SKM-1 treated with dmso at 0.1 percent for 144 hours (cell line): Measurements from ENCODE around the gene MC1R.
"Not testable (repeated sequence)": the region's sequence is repeated elsewhere in the genome, so short reads cannot be mapped to it uniquely, and the experiment has no call there.

Experiments used
- DNase-seq: peaks from one replicate; lab custom pipeline; 2025; ENCODE audit not compliant: unreplicated experiment; lab: John Stamatoyannopoulos, UW

The MC1R gene

DNA sequence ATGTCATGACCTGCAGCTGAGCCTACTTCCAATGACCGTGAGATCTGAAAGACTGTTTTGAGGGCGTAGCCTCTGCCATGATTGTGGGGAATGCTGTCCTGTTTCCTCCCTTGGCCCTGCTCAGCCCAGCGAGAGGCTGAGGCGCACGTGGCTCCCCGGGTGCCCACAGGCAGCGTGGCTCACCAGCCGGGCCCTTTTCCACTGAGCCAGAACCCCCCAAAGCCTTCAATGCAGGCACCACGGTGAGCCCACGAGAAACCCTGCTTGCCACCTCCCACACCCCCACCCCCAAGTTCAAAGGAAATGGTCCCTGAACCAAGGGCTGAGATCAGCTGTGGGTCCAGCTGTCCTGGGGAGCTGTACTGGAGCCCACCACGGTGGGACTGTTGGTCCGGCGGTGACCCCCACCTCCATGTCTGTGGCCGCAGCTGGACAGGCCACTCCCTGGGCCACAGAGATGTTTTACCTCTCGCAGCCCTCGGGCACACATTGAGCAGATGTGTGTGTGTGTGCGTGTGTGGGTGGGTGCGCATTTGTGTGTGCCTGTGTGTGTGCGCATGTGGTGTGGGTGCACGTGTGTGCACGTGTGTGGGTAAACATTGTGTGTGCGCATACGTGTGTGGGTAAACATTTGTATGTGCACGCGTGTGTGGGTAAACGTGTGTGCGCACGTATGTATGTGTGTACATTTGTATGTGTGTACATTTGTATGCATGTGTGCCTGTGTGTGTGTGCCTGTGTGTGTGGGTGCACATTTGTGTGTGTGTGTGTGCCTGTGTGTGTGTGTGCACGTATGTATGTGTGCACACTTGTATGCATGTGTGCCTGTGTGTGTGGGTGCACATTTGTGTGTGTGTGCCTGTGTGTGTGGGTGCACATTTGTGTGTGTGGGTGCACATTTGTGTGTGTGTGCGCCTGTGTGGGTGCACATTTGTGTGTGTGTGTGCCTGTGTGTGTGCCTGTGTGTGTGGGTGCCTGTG is 5.0 kb upstream of the MC1R start:
- no peak for DNase-seq

DNA sequence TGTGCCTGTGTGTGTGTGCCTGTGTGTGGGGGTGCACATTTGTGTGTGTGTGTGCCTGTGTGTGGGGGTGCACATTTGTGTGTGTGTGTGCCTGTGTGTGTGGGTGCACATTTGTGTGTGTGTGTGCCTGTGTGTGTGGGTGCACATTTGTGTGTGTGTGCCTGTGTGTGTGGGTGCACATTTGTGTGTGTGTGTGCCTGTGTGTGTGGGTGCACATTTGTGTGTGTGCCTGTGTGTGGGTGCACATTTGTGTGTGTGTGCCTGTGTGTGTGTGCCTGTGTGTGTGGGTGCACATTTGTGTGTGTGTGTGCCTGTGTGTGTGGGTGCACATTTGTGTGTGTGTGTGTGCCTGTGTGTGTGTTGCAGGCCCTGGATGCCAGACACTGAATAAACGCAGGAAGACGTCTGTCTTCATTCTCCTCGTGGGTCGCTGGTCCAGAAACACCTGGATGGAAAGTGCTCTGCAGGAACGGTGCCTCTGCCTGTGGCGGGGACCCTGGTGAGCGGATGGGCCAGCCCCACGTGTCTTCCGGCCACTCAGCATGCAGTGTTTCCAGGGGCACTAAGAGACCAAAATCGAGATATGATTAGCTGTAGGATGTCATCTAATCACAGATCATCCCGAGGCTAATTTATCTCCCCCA is 3.9 kb upstream of the MC1R start:
- not testable (repeated sequence) for DNase-seq

GRCh38 chr16:89915303-89916232 is 3.1 kb upstream of the MC1R start:
- no peak for DNase-seq

DNA sequence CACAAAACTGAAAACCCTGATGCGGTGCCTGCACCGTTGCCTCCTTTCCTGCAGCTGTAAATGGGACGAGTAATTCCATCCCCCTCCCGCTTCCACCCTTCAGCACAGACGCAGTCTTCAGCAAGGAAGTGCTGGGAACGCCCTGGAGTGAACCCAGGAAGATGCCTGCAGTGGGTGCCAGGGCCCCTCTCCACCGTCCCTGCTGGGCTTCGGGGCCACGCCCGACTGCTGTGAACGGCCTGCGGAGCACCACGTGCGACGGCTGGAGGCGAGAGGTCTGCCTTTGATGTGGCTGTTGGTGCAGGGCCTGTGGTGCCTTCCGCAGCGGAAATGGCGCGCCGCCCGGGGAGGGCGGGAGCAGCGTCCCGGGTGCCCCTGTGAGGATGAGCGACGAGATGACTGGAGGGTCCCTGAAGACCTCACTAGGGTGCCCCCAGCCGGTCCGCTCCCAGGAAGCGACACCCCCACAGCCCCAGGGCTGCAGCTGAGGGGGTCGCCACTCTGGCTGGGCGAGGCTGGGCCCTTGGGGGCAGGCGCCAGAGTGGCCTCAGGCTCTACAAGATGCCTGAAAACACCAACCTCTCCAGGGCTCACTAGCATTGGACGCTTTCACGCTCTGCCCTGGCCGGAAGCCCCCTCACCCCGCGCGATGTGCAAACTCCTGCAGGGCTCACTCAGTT is 749 bp upstream of the MC1R start:
- DNase-seq, result peak; percentile 50

DNA sequence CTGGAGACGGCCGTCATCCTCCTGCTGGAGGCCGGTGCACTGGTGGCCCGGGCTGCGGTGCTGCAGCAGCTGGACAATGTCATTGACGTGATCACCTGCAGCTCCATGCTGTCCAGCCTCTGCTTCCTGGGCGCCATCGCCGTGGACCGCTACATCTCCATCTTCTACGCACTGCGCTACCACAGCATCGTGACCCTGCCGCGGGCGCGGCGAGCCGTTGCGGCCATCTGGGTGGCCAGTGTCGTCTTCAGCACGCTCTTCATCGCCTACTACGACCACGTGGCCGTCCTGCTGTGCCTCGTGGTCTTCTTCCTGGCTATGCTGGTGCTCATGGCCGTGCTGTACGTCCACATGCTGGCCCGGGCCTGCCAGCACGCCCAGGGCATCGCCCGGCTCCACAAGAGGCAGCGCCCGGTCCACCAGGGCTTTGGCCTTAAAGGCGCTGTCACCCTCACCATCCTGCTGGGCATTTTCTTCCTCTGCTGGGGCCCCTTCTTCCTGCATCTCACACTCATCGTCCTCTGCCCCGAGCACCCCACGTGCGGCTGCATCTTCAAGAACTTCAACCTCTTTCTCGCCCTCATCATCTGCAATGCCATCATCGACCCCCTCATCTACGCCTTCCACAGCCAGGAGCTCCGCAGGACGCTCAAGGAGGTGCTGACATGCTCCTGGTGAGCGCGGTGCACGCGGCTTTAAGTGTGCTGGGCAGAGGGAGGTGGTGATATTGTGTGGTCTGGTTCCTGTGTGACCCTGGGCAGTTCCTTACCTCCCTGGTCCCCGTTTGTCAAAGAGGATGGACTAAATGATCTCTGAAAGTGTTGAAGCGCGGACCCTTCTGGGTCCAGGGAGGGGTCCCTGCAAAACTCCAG is 1.1 kb downstream of the MC1R start:
- no peak for DNase-seq

- DNase-seq, result no peak
These were observed 2.1 kb downstream of the MC1R start for GRCh38 chr16:89920723-89921122.

DNA sequence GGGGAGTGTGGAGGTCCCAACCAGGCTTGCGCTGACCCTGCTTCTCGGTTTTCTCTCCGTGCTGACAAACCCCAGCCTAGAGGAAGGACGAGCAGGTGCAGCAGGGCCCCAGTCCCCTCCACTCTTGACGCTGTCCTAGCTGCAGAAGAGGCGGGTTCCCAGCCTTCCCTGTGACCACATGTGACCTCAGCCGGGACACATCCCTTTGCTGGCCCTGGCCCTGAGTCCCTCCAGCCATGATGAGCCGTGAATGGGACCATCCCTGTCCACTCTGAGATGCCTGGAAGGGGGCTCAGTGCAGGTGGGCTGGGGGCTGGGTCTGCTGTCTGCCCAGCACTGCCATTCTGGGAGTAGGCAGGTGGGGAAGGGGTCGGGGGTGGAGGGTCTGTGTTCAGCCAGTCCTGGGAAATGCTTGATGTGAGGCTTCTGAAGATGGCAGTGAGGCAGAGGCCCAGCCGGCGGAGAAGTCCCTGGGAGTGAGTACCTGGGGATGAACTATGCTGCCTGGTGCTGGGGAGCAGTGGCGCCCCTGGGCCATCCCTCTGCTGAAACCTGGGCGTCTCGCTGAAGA is 2.6 kb downstream of the MC1R start:
- DNase-seq, result no peak

- DNase-seq, result no peak
These were observed 3.2 kb downstream of the MC1R start for GRCh38 chr16:89921702-89922476.

GRCh38 chr16:89922477-89922883 is 3.8 kb downstream of the MC1R start:
- DNase-seq, result no peak

DNA sequence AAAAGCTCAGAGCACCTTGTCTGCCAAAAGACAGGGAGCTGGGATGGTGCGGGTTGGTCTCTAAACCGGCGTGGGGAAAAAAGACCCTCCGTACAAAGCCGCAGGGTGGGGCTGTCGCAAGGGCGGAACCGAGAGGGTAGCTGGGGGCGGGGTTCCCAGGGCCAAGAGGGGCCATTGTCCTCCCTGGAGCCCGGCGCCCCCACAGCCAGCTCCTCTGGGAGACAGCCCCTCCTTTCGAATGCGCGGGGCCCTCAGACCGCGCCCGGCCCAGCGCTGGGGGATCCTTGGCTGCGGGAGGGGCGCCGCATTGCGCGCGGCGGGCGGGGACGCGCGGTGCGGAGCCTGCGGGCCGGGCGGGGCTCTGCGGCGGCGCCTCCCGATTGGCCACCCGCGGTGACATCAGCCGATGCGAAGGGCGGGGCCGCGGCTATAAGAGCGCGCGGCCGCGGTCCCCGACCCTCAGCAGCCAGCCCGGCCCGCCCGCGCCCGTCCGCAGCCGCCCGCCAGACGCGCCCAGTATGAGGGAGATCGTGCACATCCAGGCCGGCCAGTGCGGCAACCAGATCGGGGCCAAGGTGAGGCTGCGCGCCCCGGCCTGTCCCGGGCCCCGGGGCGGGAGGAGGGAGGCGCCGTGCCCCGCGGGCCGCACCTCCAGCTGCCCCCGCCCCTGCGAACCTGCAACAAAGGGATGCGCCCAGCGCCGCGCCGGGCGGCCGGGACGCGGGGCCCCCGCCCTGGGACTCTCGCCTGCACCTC is 4.4 kb downstream of the MC1R start, which contains the start of gene TUBB3:
Gene TUBB3, plus strand, starts transcription at position 459 of the 756 bp plus-strand sequence. Its CDS starts 60 bp downstream, at position 519.
- no peak for DNase-seq

DNA sequence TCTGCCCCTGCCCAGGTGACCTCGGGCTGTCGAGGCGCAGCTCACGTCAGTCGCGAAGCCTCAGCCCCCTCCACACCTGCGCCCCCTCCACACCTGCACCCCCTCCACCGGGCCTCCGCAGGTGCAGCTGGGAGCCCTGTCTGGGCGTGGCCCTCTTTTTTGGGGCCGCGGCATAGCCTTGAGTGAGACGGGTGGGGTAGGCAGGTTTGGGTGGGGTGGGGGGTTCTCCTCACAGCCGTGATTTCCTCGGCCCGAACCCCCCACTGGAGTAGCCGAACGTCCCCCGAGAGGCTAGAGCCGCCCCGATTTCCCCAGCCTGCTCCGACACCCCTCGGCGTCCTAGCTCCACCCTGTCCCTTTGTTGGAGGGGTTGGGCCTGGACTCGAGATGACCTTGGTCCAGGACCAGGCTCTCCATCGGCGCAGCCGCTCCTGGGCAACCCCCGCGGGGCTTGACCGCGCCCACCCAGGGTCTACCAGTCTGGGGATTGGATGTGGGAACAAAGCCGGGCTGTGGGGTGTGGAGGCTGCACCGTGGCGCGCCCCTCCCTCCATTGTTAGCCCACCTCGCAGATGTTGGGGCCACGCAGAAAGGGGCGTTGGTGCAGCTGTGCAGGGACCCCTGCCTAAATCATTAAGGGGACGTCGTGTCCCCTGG is 5.1 kb downstream of the MC1R start:
- DNase-seq, result no peak

DNA sequence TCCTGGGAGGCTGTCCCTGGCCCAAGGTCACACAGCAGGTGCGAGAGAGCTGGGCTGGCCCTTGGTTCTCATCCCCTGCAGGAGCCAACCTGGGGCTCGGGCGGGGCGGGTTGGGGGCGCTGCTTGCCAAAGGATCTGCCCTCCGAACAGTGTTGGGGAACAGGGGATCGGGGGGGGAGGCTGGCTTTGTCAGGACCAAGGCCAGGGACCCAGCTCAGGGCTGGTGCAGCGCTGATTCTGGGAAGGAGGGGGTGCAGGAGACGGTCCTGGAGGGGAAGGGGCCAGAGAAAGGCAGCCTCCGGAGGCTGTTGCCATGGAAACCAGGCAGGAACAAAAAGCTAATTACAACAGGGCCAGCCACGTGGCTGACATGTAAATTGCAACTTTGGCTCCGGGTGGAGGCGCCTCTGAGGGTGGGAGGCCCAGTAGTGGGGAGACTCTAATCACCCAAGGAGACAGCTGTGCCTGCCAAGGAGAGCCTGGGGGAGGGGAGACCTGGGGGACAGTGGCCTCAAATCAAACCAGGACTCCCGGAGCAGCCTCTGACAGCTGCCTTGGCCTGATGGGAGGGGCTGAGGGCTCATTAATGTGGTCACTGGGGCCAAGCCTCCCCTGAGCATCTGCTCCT is 5.7 kb downstream of the MC1R start:
- DNase-seq, result peak; percentile 16

- no peak for DNase-seq
These were observed 6.3 kb downstream of the MC1R start for GRCh38 chr16:89924925-89925307.

DNA sequence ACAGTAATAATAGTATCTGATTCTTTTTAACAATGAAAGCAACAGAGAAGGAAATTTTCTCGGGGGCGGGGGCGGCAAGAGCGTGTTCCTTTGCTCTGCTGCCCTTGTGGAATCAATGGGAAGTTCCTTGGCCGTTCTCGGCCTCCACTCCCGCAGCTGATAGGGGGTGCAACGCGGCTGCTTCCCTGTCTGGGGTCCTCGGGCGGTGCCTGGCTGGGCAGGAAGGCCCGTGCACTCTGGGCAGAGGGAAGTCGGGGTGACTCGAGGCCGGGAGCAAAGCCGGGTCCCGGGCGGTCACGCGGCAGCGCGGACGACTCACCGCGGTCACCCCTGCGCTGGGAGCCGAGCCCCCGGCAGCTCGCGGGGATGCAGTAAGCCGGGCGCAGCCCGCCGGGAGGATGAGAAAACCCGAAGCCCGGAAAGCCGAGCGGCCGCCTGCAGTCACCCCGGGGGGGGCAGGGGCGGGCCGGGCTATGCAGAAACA is 7.0 kb downstream of the MC1R start:
- no peak for DNase-seq

GRCh38 chr16:89931305-89931896 is 12.7 kb downstream of the MC1R start:
- no peak for DNase-seq

DNA sequence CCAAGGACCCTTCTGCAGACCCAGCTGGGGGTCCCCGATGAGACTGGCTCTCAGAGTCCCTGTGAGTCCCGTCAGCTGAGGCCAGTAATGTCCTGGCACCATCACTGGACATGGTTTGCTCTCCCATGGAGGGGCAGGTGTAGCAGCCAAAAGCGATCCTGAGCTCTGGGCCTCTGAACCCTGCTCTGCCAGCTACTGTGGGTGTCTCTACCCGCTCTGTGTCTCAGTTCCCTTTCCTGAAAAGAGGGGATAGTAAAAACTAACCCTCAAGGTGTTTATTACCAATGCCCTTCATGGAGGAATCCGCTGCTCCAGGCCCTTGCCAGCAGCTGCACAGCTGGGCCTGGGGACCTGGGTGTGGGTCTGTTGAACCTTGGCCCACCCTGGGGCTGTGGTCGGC is 13.3 kb downstream of the MC1R start:
- no peak for DNase-seq
